Hippocampal formation (tissue), 2 donors: Measurements from ENCODE around the gene STC2.

Experiments
- DNase-seq, 2 donors: peaks; one replicate each; lab custom pipeline; 2025; lab: John Stamatoyannopoulos, UW

Gene STC2

GRCh38 chr5:173329491-173330337 lies 1.5 kb upstream of the STC2 start:
- DNase-seq: no peak

GRCh38 chr5:173328844-173329490 lies 753 bp upstream of the STC2 start:
- no peak for DNase-seq

GRCh38 chr5:173327084-173327947 lies 898 bp downstream of the STC2 start:
- no peak for DNase-seq

DNA sequence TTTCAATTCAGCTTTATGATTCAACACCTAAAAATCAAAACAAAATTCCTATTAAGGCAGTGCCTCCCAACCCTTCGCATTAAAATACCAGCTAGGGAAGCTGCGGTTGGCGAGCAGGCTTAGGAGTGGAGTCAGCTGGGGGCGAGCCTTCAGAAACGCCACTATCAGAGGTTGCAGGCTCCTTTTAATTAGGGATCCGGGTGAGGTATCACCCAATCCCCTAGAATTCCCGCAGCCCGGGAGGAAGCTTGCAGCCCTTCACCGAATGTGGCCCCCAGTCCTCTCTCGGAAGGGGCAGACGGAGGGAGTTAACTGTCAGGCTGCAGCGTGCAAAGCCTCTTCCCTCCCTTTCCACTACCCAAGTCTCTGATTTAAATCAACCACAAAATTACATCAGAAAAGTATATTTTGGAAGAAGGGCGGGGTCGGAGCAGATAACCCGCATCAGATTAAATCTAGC lies 1.7 kb downstream of the STC2 start:
- no peak for DNase-seq

GRCh38 chr5:173325091-173325698 lies 3.0 kb downstream of the STC2 start:
- DNase-seq: no peak

- peak in 1 of 2 donors; percentile 65 for DNase-seq
Observed at GRCh38 chr5:173324115-173325001, 3.9 kb downstream of the STC2 start.

GRCh38 chr5:173323799-173324114 lies 4.5 kb downstream of the STC2 start:
- peak in 1 of 2 donors; percentile 48 for DNase-seq

DNA sequence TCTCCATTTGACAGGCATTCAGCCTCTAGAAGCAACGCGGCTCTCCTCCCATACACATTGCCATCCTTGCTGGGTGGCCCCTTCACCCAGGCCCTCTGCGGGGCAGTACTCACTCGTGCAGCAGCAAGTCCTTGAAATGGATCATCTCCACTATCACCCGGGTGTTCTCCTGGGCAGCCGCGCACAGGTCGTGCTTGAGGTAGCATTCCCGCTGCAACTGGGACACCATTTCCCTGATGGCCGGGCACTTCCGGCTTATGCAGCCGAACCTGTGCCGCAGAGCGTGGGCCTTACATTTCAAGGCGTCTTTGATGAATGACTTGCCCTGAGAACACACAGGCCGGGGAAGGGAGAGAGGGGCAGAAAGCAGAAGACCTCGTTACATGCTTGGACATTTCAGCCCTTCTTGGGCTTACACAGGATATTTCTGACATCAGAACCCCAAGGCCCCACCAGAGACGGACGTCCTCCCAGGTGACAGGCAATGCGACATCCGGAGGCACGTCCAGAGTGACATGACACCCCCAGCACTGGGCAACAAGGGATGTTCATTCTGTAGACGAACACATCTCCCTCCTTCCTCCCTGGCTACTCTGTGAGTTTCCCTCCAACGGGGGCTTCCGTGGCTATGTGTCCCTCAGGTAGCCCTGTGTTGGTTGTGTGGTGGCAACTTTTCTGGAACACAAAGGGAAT lies 5.0 kb downstream of the STC2 start:
- DNase-seq: no peak

DNA sequence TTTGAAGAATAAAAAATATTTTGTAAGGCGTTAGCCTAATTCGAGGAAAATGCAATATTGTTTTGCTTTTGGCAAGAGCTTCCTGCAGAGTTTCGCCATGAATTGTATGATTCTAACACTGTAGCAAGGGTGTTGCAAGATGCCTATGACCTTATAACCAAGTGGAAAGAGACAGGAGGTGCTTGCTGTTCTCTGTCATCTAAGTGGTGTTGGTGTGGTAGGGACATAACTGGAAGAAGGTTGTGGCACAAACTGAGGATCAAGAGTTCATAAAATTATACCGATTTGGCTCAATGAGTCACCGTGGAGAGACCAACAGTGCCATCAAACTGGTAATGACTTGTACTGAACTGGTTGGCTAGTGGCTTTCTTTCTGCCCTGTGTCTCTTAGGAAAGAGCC lies 6.3 kb downstream of the STC2 start:
- DNase-seq: no peak

DNA sequence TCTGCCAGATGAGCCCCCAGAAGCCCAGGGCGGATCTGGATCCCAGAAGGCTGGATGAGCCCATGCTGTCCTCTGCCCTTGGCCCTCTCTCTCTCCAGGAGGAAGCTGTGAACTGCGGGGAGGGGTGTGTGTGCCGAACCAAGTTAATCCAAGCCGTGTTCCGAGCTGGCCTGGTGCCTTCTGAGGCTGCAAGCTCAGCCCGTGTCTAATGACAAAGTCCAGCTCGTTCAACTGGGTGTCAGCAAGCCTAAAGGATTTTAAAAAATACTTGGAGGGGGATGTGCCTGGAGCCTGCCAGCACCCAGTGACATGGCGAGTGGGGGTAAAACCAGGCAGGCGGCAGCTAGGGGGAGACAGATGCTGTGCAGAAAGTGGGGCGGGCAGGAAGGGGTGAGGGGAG lies 8.0 kb downstream of the STC2 start:
- DNase-seq: no peak

- no peak for DNase-seq
Observed at GRCh38 chr5:173319646-173320045, 8.6 kb downstream of the STC2 start.

DNA sequence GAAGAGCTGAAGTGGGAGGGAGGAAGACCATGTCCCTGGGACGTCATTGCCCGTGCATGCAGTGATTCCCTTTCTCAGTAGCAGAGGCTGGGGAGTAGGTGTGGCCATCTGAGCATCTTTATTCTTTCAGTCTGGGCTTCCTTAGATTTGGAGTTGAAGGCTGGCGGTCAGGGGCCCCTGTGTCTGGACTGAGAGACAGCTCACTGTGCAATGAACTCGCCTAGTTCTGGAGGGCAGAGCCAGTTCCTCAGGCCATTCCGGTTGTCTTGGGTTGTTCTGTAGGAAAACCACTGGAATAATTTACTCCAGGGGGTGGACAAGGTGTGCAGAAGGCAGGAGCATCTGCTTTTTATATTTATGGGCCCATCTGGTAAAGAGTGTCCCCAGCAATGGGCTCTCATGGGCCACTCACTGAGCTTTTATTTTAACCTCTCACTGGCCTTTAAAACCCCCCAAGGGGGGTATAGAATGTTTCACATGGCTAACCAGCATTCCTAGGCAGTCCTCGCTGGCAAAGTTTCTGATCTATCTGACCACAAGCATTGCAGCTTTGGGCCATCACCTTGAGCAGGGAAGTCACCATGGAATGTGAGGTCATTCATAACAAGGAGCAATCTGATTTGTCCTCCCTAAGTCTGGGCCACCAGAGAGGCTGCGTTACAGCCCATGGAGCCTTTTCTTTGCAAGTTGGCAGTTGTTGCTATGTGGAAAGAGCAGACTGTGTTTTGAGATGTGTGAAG lies 9.2 kb downstream of the STC2 start:
- DNase-seq: no peak

- DNase-seq: no peak
Observed at GRCh38 chr5:173318330-173318729, 9.9 kb downstream of the STC2 start.

- no peak for DNase-seq
Observed at GRCh38 chr5:173317852-173318251, 10.4 kb downstream of the STC2 start.

GRCh38 chr5:173317091-173317730 lies 11.0 kb downstream of the STC2 start:
- no peak for DNase-seq

DNA sequence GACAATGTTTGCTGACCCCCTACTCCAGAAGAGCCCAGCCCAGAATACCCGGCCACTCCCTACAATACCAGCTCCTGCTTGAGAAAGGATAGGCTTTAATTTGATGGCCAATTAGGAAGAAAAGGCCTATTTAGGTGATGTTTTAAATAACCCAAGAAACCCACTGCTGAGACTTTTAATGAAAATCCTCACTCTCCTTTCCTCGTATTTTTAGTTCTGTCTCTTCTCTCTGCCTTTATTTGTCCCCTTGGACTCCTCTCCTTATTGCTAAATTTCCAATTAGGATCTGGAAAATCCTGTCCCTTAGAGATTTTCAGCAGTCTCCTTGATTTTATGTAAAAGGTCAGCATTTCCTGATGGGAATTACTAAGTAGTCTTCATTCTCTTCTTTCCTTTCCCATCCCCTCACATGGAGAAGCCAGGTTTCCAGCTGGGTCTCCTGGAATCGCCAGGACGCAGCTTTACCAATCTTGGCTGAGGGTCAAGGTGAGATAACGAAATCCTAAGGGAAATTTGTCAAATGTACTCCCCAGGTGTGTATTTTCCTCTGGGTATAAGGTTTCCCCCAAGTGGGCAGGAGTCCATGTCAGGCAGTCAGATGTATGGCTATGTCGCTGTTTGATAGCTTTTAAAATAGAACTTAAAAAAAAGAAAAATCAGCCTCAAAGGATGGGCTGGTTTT lies 11.7 kb downstream of the STC2 start:
- no peak for DNase-seq

DNA sequence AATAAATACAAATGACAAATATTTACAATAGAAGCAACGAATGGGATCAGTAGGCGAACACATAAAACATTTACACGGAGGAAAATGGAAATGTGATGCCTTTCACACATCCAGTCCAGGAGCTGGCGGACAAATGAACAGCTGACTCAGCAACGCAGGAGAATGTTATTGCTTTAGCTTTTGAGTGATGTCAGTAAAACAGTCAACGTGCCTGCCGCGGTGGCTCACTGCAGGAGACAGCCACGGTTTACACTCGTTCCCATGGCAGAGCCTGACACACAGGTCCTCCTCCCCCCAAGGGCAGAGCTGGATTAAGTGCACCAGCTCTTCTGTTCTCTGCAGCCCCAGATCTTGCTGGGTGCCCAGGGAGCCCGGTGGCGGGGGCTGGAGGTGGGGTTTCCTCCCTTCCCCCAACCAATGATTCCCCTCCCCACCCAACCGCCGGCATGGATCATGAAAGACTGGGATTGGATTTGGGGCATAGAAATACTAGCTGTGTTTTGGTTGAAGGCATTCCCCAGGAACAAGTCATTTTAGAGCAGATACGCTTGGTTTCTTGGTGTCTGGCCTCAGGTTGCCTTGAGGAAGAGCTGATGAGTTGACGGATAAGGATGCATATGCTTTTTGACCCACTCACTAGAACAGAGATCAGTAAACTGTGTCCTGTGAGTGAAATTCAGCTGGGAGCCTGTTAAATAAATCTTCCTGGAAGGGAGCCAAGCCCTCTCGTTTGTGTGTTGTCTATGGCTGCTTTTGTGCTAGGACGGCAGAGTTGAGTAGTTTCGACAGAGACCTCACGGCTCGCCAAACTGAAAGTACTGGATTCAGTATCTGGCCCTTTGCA lies 12.5 kb downstream of the STC2 start:
- peak in 1 of 2 donors; percentile 23 for DNase-seq
